Neural cell (in vitro differentiated cells): ENCODE results near the gene FADS1. TPM values are rescaled to one million over a fixed set of nuclear protein-coding genes. Genes with fewer than 3 reads are reported as not detected.

Source experiments
- H2AFZ ChIP-seq: fragments of 200-600, 300-800 bp; sonication (generic), shearing (Covaris generic); 2 replicates; pipeline ENCODE4 v1.6.0; 2014; ENCODE audit warnings: low read depth, mild to moderate bottlenecking, antibody characterized with exemption, low read length, moderate library complexity
- H3F3A ChIP-seq: fragments of 200-600 bp; shearing (Covaris generic); 2 replicates; pipeline ENCODE4 v1.6.1; 2016; ENCODE audit warnings: mild to moderate bottlenecking, moderate library complexity, mixed read lengths, antibody characterized with exemption, low read length; ENCODE audit not compliant: insufficient read depth, poor library complexity, severe bottlenecking
- H3K27ac ChIP-seq: fragments of 200-600, 300-800 bp; sonication (generic), shearing (Covaris generic); 2 replicates; pipeline ENCODE4 v1.5.1; 2014; ENCODE audit warnings: mild to moderate bottlenecking, low read length, moderate library complexity
- H3K27me3 ChIP-seq: fragments of 300-800, 200-600 bp; sonication (generic), shearing (Covaris generic); 2 replicates; pipeline ENCODE4 v1.6.0; 2014; ENCODE audit warnings: mild to moderate bottlenecking, low read depth, low read length, moderate library complexity; ENCODE audit not compliant: insufficient read depth
- H3K36me3 ChIP-seq: fragments of 300-800, 200-600 bp; sonication (generic), shearing (Covaris generic); 2 replicates; pipeline ENCODE4 v1.5.1; 2014; ENCODE audit warnings: mild to moderate bottlenecking, antibody characterized with exemption, low read length, moderate library complexity; ENCODE audit not compliant: insufficient read depth
- H3K4me2 ChIP-seq: fragments of 300-800, 200-600 bp; sonication (generic), shearing (Covaris generic); 2 replicates; pipeline ENCODE4 v1.6.0; 2014; ENCODE audit warnings: mild to moderate bottlenecking, low read length
- H3K4me3 ChIP-seq: fragments of 300-800, 200-600 bp; sonication (generic), shearing (Covaris generic); 2 replicates; pipeline ENCODE4 v1.5.1; 2014; ENCODE audit warnings: mild to moderate bottlenecking, low read length, moderate library complexity
- H3K79me2 ChIP-seq: fragments of 200-600 bp; shearing (Covaris generic); replicated peaks from 2 replicates; pipeline ENCODE4 v1.6.0; 2014; ENCODE audit warnings: mild to moderate bottlenecking, low read length, moderate library complexity; ENCODE audit not compliant: insufficient read depth
- H3K9ac ChIP-seq: fragments of 300-800, 200-600 bp; sonication (generic), shearing (Covaris generic); 2 replicates; pipeline ENCODE4 v1.6.1; 2016; ENCODE audit warnings: mild to moderate bottlenecking, low read length, mixed read lengths
- H3K9me2 ChIP-seq: fragments of 200-600 bp; shearing (Covaris generic); 2 replicates; pipeline ENCODE4 v1.6.1; 2016; ENCODE audit warnings: mild to moderate bottlenecking, low read length, mixed read lengths; ENCODE audit not compliant: insufficient read depth
- H3K9me3 ChIP-seq: fragments of 200-600, 300-800 bp; sonication (generic), shearing (Covaris generic); 2 replicates; pipeline ENCODE4 v1.6.1; 2016; ENCODE audit warnings: mild to moderate bottlenecking, mixed run types, low read length, moderate library complexity, mixed read lengths
- H4K20me1 ChIP-seq: fragments of 200-600 bp; shearing (Covaris generic); 2 replicates; pipeline ENCODE4 v1.6.1; 2016; ENCODE audit warnings: mild to moderate bottlenecking, mixed run types; ENCODE audit not compliant: insufficient read depth
- CTCF ChIP-seq: fragments of 450-650 bp; IDR thresholded peaks from 2 replicates; pipeline ENCODE4 v1.5.1; 2014; ENCODE audit warnings: antibody characterized with exemption, mild to moderate bottlenecking, moderate library complexity; ENCODE audit not compliant: poor library complexity, severe bottlenecking
- EP300 ChIP-seq: fragments of 450-650 bp; conservative IDR thresholded peaks from 2 replicates; pipeline ENCODE4 v1.6.1; 2014; ENCODE audit warnings: antibody characterized with exemption, mild to moderate bottlenecking, moderate library complexity; ENCODE audit not compliant: poor library complexity, severe bottlenecking
- EZH2 ChIP-seq: fragments of 200-600, 300-800 bp; shearing (Covaris generic), sonication (generic); IDR thresholded peaks from 2 replicates; pipeline ENCODE4 v1.6.1; 2014; ENCODE audit warnings: antibody characterized with exemption, low read length, borderline replicate concordance, mild to moderate bottlenecking; ENCODE audit not compliant: insufficient read depth, poor library complexity, severe bottlenecking
- MXI1 ChIP-seq: fragments of 450-650 bp; conservative IDR thresholded peaks from 2 replicates; pipeline ENCODE4 v1.6.1; 2014; ENCODE audit warnings: antibody characterized with exemption, mild to moderate bottlenecking; ENCODE audit not compliant: poor library complexity, severe bottlenecking
- POLR2AphosphoS5 ChIP-seq: IDR thresholded peaks from 2 replicates; pipeline ENCODE4 v1.6.1; 2012
- RAD21 ChIP-seq: fragments of 450-650 bp; conservative IDR thresholded peaks from 2 replicates; pipeline ENCODE4 v1.6.1; 2014; ENCODE audit warnings: antibody characterized with exemption, mild to moderate bottlenecking, moderate library complexity
- REST ChIP-seq: IDR thresholded peaks from 2 replicates; pipeline ENCODE4 v1.6.1; 2012; ENCODE audit warnings: borderline replicate concordance
- SMC3 ChIP-seq: fragments of 450-650 bp; conservative IDR thresholded peaks from 2 replicates; pipeline ENCODE4 v1.6.1; 2014; ENCODE audit warnings: antibody characterized with exemption, mild to moderate bottlenecking, moderate library complexity; ENCODE audit not compliant: poor library complexity
- TAF1 ChIP-seq: IDR thresholded peaks from 2 replicates; pipeline ENCODE4 v1.6.1; 2012; ENCODE audit warnings: low read depth
- polyA plus RNA-seq: library from polyadenylated mRNA; depleted of rRNA; stranded (reverse); fragments of >200 nt; gene quantifications from 2 replicates; pipeline ENCODE4 v1.2.3, GENCODE V29; 2014

The FADS1 gene
- polyA plus RNA-seq, 1 donor from 2014 or later, result 102 TPM

- TF ChIP-seq MXI1 (no peak), RAD21 (no peak), SMC3 (no peak), CTCF (no peak), POLR2AphosphoS5 (no peak), EP300 (no peak), TAF1 (no peak), EZH2 (no peak), REST (no peak)
- H3K4me3 ChIP-seq, result no peak overlapping the region
- H3K4me2 ChIP-seq, result no peak overlapping the region
- no peaks in the 10 kb centered on the region for H3F3A ChIP-seq
- no peaks in the 10 kb centered on the region for H4K20me1 ChIP-seq
- no peaks in the 10 kb centered on the region for H3K9me3 ChIP-seq
- peaks cover 10% of the 10 kb centered on the region for H3K36me3 ChIP-seq
- H2AFZ ChIP-seq, result no peak overlapping the region
- H3K27ac ChIP-seq, result no peak overlapping the region
- H3K27me3 ChIP-seq, result no peaks in the 10 kb centered on the region
- no peaks in the 10 kb centered on the region for H3K79me2 ChIP-seq
- H3K9ac ChIP-seq, result no peak overlapping the region
- no peaks in the 10 kb centered on the region for H3K9me2 ChIP-seq
These were observed 36.9 kb upstream of the FADS1 start for GRCh38 chr11:61853698-61854169.

GRCh38 chr11:61851900-61852295, 35.1 kb upstream of the FADS1 start:
- Histone ChIP-seq H3K27ac (no peak overlapping the region), H4K20me1 (no peaks in the 10 kb centered on the region), H3K4me3 (no peak overlapping the region)

More at GRCh38 chr11:61851900-61852295, 35.1 kb upstream of the FADS1 start:
- Histone ChIP-seq H3F3A (no peaks in the 10 kb centered on the region), H3K9ac (no peak overlapping the region), H3K79me2 (no peaks in the 10 kb centered on the region), H3K9me3 (no peaks in the 10 kb centered on the region), H3K27me3 (no peaks in the 10 kb centered on the region), H2AFZ (no peak overlapping the region), H3K4me2 (no peak overlapping the region), H3K9me2 (no peaks in the 10 kb centered on the region), H3K36me3 (peaks cover 10% of the 10 kb centered on the region)
- no peak for TF ChIP-seq CTCF
